Astrocyte of the spinal cord (primary cell): ENCODE measurements around the gene MRPS11.
A peak's percentile ranks its signal among the peaks of the same experiment; 100 is the strongest.
"Not testable (repeated sequence)": the region's sequence is repeated elsewhere in the genome, so short reads cannot be mapped to it uniquely, and the experiment has no call there.

Experiments
- DNase-seq: peaks from one replicate; pipeline ENCODE4 v3.0.0; 2011; ENCODE audit warnings: low read depth, low spot score
- H3K4me3 ChIP-seq: 2 replicates; pipeline ENCODE4 v1.5.1; 2011; ENCODE audit warnings: low read depth, mild to moderate bottlenecking, low read length, moderate library complexity
- CTCF ChIP-seq: IDR thresholded peaks from 2 replicates; pipeline ENCODE4 v1.5.1; 2012; ENCODE audit warnings: low read depth, mild to moderate bottlenecking, low read length, inconsistent platforms
- in situ Hi-C: cut with HindIII; loops from 2 replicates; pipeline ENCODE4 v1.10.0; 2017; ENCODE audit warnings: low sequenced_read_pairs

MRPS11 gene

GRCh38 chr15:88469321-88469720 lies 1.8 kb downstream of the MRPS11 start:
- H3K4me3 ChIP-seq, result no peak overlapping the region
- no peak for TF ChIP-seq CTCF
- DNase-seq, result no peak
- in situ Hi-C loops, result no loop called here

GRCh38 chr15:88470625-88471372 lies 3.3 kb downstream of the MRPS11 start:
- in situ Hi-C loops, result no loop called here

GRCh38 chr15:88472225-88472624 lies 4.7 kb downstream of the MRPS11 start:
- TF ChIP-seq CTCF, result no peak
- H3K4me3 ChIP-seq, result no peak overlapping the region
- DNase-seq, result no peak
- in situ Hi-C loops, result no loop called here

More at GRCh38 chr15:88470625-88471372, 3.3 kb downstream of the MRPS11 start:
- TF ChIP-seq CTCF, result no peak
- no peak overlapping the region for H3K4me3 ChIP-seq
- no peak for DNase-seq

- DNase-seq, in situ Hi-C loops, H3K4me3 ChIP-seq: not testable (repeated sequence)
Measured at GRCh38 chr15:88473661-88474293, 6.3 kb downstream of the MRPS11 start.

- in situ Hi-C loops, result no loop called here
Measured at GRCh38 chr15:88476635-88477060, 9.1 kb downstream of the MRPS11 start.

GRCh38 chr15:88477126-88477525 lies 9.6 kb downstream of the MRPS11 start:
- in situ Hi-C loops, result no loop called here
- no peak overlapping the region for H3K4me3 ChIP-seq
- DNase-seq, result no peak
- TF ChIP-seq CTCF, result no peak

More at GRCh38 chr15:88476635-88477060, 9.1 kb downstream of the MRPS11 start:
- H3K4me3 ChIP-seq, result no peak overlapping the region
- peak; percentile 51 for TF ChIP-seq CTCF
- DNase-seq, result peak; percentile 33

GRCh38 chr15:88477904-88478303 lies 10.4 kb downstream of the MRPS11 start:
- TF ChIP-seq CTCF, result no peak
- in situ Hi-C loops, result no loop called here
- no peak overlapping the region for H3K4me3 ChIP-seq
- DNase-seq, result no peak
